Bronchial epithelial cell (primary cell): Measurements from ENCODE around the gene VWA2. TPM values are rescaled to one million over a fixed set of nuclear protein-coding genes. Genes with fewer than 3 reads are reported as not detected.
A peak's percentile ranks its signal among the peaks of the same experiment; 100 is the strongest.

Experiments used
- DNase-seq: peaks from one replicate; pipeline ENCODE4 v3.0.0-alpha.2; 2010; ENCODE audit warnings: low read depth
- FAIRE-seq: peaks from 2 replicates; lab custom pipeline; 2011; peaks lifted over from hg19 to GRCh38; lab: Jason Lieb, UNC
- H3K27me3 ChIP-seq: 2 replicates; pipeline ENCODE4 v1.5.1; 2011; ENCODE audit warnings: low read length; ENCODE audit not compliant: control insufficient read depth, insufficient read depth
- H3K36me3 ChIP-seq: 2 replicates; pipeline ENCODE4 v1.5.1; 2011; ENCODE audit warnings: low read length; ENCODE audit not compliant: control insufficient read depth, insufficient read depth
- H3K4me3 ChIP-seq: 2 replicates; pipeline ENCODE4 v1.5.1; 2011; ENCODE audit warnings: mild to moderate bottlenecking, low read depth, low read length, control low read depth
- CTCF ChIP-seq: IDR thresholded peaks from 2 replicates; pipeline ENCODE4 v1.5.1; 2011; ENCODE audit warnings: mild to moderate bottlenecking, moderate library complexity, low read length, control low read depth, inconsistent platforms; ENCODE audit not compliant: insufficient read depth, severe bottlenecking
- total RNA-seq: library from RNA; depleted of rRNA; stranded (reverse); fragments of >200 nt; gene quantifications from 2 replicates; pipeline ENCODE4 v1.2.1, GENCODE V29; 2014

VWA2 gene
- total RNA-seq, 1 donor from 2014 or later: 3.9 TPM

GRCh38 chr10:114206902-114207301, 32.2 kb upstream of the VWA2 start:
- peak; percentile 24 for DNase-seq
- H3K4me3 ChIP-seq: no peak overlapping the region
- TF ChIP-seq CTCF: no peak
- no peak for FAIRE-seq
- no peaks in the 10 kb centered on the region for H3K27me3 ChIP-seq
- H3K36me3 ChIP-seq: no peaks in the 10 kb centered on the region

GRCh38 chr10:114207349-114207748, 31.7 kb upstream of the VWA2 start:
- DNase-seq (no peak), FAIRE-seq (no peak)
- Histone ChIP-seq H3K27me3 (no peaks in the 10 kb centered on the region), H3K4me3 (no peak overlapping the region), H3K36me3 (no peaks in the 10 kb centered on the region)
- no peak for TF ChIP-seq CTCF

GRCh38 chr10:114208351-114208750, 30.7 kb upstream of the VWA2 start:
- FAIRE-seq (no peak), DNase-seq (no peak)
- no peak for TF ChIP-seq CTCF
- H3K4me3 ChIP-seq: no peak overlapping the region
- H3K27me3 ChIP-seq: no peaks in the 10 kb centered on the region
- H3K36me3 ChIP-seq: no peaks in the 10 kb centered on the region

GRCh38 chr10:114212153-114212552, 26.9 kb upstream of the VWA2 start:
- no peaks in the 10 kb centered on the region for H3K27me3 ChIP-seq
- no peaks in the 10 kb centered on the region for H3K36me3 ChIP-seq
- no peak overlapping the region for H3K4me3 ChIP-seq
- FAIRE-seq: no peak
- no peak for DNase-seq
- no peak for TF ChIP-seq CTCF

GRCh38 chr10:114215033-114215432, 24.0 kb upstream of the VWA2 start:
- no peak for TF ChIP-seq CTCF
- Histone ChIP-seq H3K4me3 (no peak overlapping the region), H3K36me3 (no peaks in the 10 kb centered on the region), H3K27me3 (no peaks in the 10 kb centered on the region)
- FAIRE-seq (no peak), DNase-seq (no peak)

GRCh38 chr10:114220281-114220680, 18.8 kb upstream of the VWA2 start:
- no peak for TF ChIP-seq CTCF
- DNase-seq (no peak), FAIRE-seq (no peak)
- Histone ChIP-seq H3K27me3 (no peaks in the 10 kb centered on the region), H3K4me3 (no peak overlapping the region), H3K36me3 (no peaks in the 10 kb centered on the region)
